Stimulated activated CD4-positive, alpha-beta T cell treated with anti-CD3 and anti-CD28 coated beads, Interleukin-4, amount 100 ng/mL, for 48 hours (primary cell): ENCODE measurements around the gene NFIC.

ENCODE experiments used
- DNase-seq, 2 donors: peaks; one replicate each; pipeline ENCODE4 v3.0.0-alpha.2; 2020; ENCODE audit warnings: low read depth in 2 of 2

Gene NFIC

GRCh38 chr19:3359015-3359918 is 7.1 kb upstream of the NFIC start:
- DNase-seq, result peak in 1 of 2 donors; percentile 53

- DNase-seq, result peak in 1 of 2 donors; percentile 31
Measured at GRCh38 chr19:3359919-3360420, 6.4 kb upstream of the NFIC start.

- DNase-seq, result peak; percentile 51 to 73
Measured at GRCh38 chr19:3360421-3361383, 5.7 kb upstream of the NFIC start.

- DNase-seq, result no peak
Measured at GRCh38 chr19:3361384-3362216, 4.8 kb upstream of the NFIC start.

DNA sequence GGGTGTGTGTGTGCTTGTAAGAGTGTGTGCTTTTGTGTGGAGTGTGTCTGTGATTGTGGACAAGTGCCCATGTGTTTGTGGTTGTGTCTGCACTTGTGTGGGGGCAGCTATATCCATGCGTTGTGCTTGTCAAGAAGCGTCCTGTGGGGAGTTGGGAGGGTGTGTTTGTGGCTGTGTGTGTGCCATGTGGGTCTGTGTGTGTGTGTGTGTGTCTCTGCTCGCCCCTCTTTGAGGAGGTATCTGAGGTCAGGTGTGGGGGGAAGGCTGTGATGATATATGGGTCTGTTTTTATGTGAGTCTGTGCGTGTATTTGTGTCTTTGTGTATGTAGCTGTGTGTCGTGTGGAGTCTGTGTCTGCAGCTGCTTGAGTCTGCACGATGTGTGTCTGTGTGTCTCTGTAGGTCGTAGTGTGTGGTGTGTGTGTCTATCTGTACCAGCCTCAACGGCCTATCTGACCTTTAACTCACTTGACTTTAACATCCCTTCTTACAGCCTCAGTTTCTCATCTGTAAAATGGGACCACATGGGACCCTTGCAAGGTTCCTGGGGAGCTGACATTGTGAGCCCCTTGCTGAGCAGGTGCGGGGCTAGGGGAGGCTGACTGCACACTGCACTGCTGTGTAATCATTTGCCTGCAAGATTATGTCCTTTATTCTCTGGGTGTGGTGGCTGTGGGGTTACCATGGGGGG is 4.0 kb upstream of the NFIC start:
- DNase-seq, result no peak

DNA sequence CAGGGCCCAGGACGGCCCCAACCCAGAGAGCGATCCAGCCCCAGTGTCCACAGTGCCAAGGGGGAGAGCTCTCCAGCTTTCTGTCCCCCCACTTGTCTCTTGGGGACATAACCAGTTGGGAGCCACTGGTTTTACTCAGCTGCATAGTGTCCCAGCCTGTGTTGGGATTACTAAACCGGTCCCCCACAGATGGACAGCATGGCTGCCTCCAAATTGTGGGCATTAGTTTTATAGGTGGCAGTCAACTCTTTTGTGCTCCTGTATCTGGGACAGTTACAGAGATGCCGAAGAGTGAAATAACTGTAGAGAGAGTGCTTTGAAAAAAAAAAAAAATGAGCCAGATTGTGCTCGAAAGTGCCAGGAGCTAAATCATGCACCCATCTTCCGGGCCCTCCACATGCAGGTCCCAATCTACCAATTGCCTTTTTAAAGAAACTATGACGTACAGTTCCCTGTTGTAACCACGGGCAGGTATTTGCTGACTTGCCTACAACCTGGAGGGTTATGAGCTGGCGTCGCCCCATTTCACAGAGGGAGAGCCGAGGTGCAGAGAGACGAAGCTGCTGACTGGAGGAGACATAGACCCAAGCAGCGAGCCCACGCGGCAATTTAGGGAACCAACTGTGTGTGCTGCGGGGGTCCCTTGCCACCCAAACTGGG is 2.4 kb upstream of the NFIC start:
- no peak for DNase-seq

DNA sequence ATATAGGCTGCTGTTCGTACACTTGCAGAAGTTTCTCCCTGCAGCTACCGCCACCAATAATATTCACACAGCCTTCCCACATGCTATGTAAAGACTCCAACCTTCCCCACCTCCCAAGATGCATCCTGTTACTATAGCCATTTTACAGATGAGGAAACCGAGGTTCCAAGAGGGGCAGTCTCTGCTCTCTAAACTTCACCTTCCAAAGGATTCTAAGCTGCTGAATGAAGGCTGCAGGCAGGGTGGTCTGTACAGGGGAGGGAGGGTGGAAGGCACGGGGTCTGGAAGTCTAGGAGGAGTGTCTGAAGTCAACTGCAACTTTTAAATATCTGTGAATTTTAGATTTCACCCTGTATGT is 1.9 kb upstream of the NFIC start:
- no peak for DNase-seq

- DNase-seq, result no peak
Measured at GRCh38 chr19:3365093-3365835, 1.1 kb upstream of the NFIC start.

DNA sequence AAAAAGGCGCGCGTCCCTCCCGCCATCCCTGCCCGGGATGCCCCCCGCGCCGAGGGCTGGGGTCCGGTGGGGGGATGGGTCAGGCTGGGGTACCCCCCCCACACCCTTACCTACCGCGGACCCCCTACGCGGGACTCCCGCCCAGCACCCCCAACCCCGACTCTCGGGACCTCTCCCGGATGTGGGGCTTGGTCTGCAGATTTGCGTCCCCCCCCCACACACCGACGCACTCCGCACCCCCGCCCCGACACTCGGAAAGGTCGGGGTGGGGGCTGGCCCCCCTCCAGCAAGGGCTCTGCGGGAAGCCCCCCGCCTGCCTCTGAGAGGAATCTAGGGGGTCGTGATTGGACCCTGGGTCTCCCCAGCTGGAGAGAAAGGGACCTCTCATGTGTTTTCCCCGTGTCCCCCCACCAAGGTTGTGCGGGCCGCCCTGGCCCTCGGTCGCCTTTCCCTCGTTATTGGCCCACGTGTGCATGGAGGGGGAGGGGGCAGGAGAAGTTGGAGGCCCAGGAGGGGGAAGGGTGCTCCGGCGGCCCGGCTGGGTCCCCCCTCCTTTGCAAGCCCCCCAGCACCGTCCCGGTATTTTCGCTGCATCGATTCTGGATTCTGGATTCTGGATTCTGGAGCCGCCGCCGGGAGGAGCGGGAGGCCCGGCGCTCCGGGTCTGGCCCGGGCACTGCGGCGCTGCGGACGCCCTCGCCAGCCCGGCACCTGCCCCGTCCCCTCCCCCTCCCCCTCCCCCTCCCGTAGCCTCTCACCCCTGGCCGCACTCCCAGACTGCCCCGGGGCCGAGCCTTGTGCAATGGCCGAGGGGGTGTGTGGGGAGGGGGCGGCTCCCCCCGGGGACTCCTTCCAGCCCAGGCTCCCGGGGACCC is 607 bp downstream of the NFIC start:
- no peak for DNase-seq

- DNase-seq, result no peak
Measured at GRCh38 chr19:3367628-3368440, 1.5 kb downstream of the NFIC start.

DNA sequence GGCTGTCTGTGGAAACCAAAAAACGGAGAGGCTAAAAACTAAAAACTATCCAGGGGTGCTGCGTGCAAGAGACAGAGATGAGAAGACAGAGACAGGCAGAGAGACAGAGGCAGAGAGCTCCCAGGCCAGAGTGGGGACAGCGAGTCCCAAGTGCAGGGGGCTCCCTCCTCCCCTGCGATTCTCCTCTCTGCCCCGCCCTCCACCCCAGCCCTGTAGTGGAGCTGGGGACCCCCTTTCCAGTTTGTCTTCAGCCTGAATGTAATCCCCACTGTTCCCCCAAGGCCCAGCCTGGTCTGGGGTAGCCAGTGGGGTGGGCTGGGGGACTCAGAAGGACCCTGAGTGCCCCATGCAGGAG is 2.0 kb downstream of the NFIC start:
- no peak for DNase-seq

GRCh38 chr19:3368848-3369336 is 2.5 kb downstream of the NFIC start:
- DNase-seq, result no peak

GRCh38 chr19:3369337-3370213 is 3.2 kb downstream of the NFIC start:
- no peak for DNase-seq

DNA sequence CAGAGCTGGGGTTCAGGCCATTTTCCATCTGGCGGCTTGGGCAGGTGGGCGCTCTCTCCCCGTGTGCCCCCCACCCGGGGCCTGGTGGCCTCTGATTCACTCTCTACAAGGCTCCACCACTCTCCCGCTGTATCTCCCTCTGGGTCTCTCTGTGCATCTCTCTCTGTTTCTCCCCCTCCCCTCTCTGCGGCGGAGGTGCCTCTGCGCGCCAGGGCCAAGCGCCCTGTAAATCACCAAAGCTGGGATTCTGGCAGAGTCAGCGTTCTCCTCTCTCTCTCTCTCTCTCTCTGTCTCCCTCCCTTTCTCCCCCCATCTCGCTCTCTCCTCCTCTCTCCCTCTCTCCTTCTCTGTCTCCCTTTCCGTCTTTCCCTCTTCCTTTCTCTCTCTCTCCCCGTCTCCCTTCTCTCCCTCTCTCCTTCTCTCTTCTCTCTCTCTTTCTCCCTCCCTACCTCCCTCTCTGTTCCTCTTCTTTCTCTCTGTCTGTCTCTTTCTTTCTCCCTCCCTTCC is 3.9 kb downstream of the NFIC start:
- no peak for DNase-seq

- DNase-seq, result no peak
Measured at GRCh38 chr19:3370728-3371591, 4.6 kb downstream of the NFIC start.

GRCh38 chr19:3372413-3372812 is 6.0 kb downstream of the NFIC start:
- no peak for DNase-seq
